HG03354 (cell line): ENCODE measurements around the gene ZBTB14.

Source experiments
- ATAC-seq: cut with Tn5 transposase; IDR thresholded peaks from one replicate; pipeline ENCODE4 v1.9.1; 2021; ENCODE audit warnings: mild to moderate bottlenecking; ENCODE audit not compliant: unreplicated experiment, poor library complexity, severe bottlenecking

ZBTB14 gene

GRCh38 chr18:5294457-5295230, 882 bp downstream of the ZBTB14 start:
- ATAC-seq = peak; percentile 29

- ATAC-seq = no peak
Observed at GRCh38 chr18:5294113-5294456, 1.4 kb downstream of the ZBTB14 start.

GRCh38 chr18:5288517-5288935, 7.0 kb downstream of the ZBTB14 start:
- peak; percentile 89 for ATAC-seq

GRCh38 chr18:5287854-5288253, 7.7 kb downstream of the ZBTB14 start:
- ATAC-seq = no peak

GRCh38 chr18:5286525-5286924, 9.0 kb downstream of the ZBTB14 start:
- ATAC-seq = no peak

GRCh38 chr18:5285326-5285725, 10.2 kb downstream of the ZBTB14 start:
- no peak for ATAC-seq

GRCh38 chr18:5284808-5285207, 10.7 kb downstream of the ZBTB14 start:
- no peak for ATAC-seq

- ATAC-seq = no peak
Observed at GRCh38 chr18:5282770-5283169, 12.8 kb downstream of the ZBTB14 start.

GRCh38 chr18:5276947-5277346, 18.6 kb downstream of the ZBTB14 start:
- ATAC-seq = no peak

- no peak for ATAC-seq
Observed at GRCh38 chr18:5275872-5276271, 19.7 kb downstream of the ZBTB14 start.

- no peak for ATAC-seq
Observed at GRCh38 chr18:5268874-5269273, 26.7 kb downstream of the ZBTB14 start.

GRCh38 chr18:5266721-5267120, 28.8 kb downstream of the ZBTB14 start:
- ATAC-seq = no peak

GRCh38 chr18:5253910-5254309, 41.6 kb downstream of the ZBTB14 start:
- peak; percentile 74 for ATAC-seq

- ATAC-seq = no peak
Observed at GRCh38 chr18:5251117-5251516, 44.4 kb downstream of the ZBTB14 start.

- no peak for ATAC-seq
Observed at GRCh38 chr18:5250603-5251002, 44.9 kb downstream of the ZBTB14 start.

GRCh38 chr18:5244941-5245340, 50.6 kb downstream of the ZBTB14 start:
- no peak for ATAC-seq

- no peak for ATAC-seq
Observed at GRCh38 chr18:5239447-5239846, 56.1 kb downstream of the ZBTB14 start.
